GM21786 (cell line): Measurements from ENCODE around the gene TMEM201.
"Not testable (repeated sequence)": the region's sequence is repeated elsewhere in the genome, so short reads cannot be mapped to it uniquely, and the experiment has no call there.

Source experiments
- ATAC-seq: cut with Tn5 transposase; IDR thresholded peaks from one replicate; pipeline ENCODE4 v1.9.1; 2021; ENCODE audit not compliant: unreplicated experiment

TMEM201 gene

DNA sequence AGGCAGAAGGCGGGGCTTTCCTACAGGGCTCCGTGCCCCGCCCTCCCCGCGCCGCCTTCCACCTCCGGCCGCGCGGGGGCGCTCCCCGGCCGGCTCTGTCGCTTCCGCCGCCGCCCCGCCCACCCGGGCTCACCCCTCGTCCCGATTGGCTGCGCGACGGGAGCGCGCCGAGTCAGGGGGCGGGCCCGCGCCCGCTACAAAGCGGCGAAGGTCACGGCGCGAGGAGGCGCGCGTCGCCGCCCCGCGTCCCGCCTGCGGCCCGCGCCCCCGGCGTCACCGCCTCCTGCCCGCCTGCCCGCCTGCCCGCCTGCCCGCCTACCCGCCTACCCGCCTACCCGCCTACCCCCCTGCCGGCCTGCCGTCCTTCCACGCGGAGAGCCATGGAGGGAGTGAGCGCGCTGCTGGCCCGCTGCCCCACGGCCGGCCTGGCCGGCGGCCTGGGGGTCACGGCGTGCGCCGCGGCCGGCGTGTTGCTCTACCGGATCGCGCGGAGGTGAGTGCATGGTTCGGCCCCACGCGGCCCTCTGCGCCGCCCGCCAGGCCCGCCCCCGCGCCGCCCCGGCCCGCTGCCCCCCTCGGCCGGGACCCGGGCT lies at the start of gene TMEM201:
TSS of gene TMEM201 (plus strand) at position 361 of the 593 bp plus-strand sequence. CDS start at position 381, 20 bp downstream.
- peak; percentile 61 for ATAC-seq

GRCh38 chr1:9539165-9539828 lies 49.4 kb upstream of the TMEM201 start, which contains the start of gene SLC25A33:
Gene SLC25A33 (plus strand): TSS chr1:9539465. CDS start chr1:9539692, 227 bp downstream.
- peak; percentile 89 for ATAC-seq

GRCh38 chr1:9539829-9540550 lies 48.7 kb upstream of the TMEM201 start:
- ATAC-seq: peak; percentile 41

- ATAC-seq: no peak
Measured at GRCh38 chr1:9542430-9542829, 46.3 kb upstream of the TMEM201 start.

GRCh38 chr1:9544926-9545325 lies 43.8 kb upstream of the TMEM201 start:
- no peak for ATAC-seq

DNA sequence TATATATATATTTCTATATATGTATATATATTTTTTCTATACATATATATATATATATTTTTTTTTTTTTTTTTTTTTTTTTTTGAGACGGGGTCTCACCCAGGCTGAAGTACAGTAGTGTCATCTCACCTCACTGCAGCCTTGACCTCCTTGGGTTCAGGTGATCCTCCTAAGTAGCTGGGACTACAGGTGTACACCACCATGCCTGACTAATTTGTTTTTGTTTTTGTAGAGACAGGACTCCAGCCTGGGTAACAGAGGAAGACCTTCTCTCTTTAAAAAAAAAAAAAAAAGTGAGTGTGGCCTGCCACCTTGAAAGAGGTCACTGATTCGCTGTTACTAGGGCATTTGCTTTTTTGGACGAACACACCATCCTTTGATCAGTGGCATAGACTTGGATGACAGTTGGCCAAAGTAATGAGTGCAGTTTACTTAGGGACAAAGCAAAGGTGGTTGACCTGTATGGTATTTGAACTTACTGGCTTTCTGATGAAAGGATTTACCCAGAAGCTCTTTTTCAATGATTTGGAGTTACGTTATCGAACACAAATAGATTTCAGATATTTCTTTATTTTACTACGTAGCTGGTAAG lies 38.7 kb upstream of the TMEM201 start:
- no peak for ATAC-seq

DNA sequence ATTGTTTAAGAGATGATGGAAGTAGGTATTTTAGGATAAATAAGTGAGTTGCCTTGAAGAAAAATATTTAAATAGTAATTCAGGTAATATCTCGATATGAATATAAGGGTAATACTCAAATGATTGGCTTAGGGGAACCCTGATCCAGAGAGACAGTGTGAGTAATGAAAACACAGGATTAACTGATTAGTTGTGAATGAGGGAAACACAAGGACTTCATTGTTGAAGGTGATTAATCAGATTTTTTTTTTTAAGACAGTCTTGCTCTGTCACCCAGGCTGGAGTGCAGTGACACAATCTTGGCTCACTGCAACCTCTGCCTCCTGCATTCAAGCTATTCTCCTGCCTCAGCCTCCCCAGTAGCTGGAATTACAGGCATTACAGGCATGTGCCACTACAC lies 36.7 kb upstream of the TMEM201 start:
- ATAC-seq: no peak

GRCh38 chr1:9553736-9554144 lies 35.0 kb upstream of the TMEM201 start:
- no peak for ATAC-seq

- ATAC-seq: no peak
Measured at GRCh38 chr1:9555942-9556341, 32.8 kb upstream of the TMEM201 start.

DNA sequence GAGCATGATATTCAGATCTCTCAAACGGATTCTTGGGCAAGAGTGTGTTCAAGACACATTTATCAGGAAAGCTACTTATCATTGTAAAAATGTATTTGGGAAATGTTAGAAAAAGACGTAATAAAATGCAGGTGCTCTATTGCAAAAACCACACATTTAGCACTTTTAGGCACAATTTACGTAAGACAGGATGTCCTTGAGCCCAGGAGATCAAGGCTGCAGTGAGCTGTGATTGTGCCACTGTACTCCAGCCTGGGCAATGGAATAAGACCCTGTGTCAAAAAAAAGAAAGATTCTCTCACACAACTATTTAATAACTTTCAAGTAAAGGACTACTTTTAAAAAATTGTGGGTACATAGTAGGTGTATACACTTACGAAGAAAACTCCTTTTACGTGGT lies 31.1 kb upstream of the TMEM201 start:
- ATAC-seq: no peak

GRCh38 chr1:9558271-9558945 lies 30.3 kb upstream of the TMEM201 start:
- ATAC-seq: no peak

GRCh38 chr1:9558946-9559545 lies 29.7 kb upstream of the TMEM201 start:
- ATAC-seq: no peak

DNA sequence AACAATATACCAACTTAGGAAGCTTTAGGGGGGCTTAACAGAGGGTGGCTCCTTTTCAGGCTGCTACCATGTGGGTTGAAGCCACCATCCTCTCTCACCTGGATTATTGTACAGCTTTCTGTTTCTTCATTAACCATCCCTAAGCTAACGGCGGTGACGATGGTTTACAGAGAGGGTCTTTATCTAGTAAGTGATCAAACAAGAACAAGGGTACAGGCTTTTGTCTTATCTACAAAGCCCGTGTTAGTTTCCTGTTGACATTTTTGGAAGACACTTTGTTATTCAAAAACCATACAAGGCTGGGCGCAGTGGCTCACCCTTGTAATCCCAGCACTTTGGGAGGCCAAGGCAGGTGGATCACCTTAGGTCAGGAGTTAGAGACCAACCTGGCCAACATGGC lies 29.0 kb upstream of the TMEM201 start:
- no peak for ATAC-seq

DNA sequence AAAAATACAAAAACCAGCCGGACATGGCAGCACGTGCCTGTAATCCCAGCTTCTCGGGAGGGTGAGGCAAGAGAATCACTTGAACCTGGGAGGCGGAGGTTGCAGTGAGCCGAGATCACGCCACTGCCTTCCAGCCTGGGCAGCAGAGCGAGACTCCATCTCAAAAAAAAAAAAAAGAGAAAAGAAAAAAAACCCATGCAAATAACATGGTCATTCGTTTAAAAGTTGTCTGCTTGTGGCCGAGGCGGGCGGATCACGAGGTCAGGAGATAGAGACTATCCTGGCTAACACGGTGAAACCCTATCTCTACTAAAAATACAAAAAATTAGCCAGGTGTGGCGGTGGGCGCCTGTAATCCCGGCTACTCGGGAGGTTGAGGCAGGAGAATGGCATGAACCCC lies 28.6 kb upstream of the TMEM201 start:
- ATAC-seq: not testable (repeated sequence)

- ATAC-seq: no peak
Measured at GRCh38 chr1:9561429-9561828, 27.3 kb upstream of the TMEM201 start.

DNA sequence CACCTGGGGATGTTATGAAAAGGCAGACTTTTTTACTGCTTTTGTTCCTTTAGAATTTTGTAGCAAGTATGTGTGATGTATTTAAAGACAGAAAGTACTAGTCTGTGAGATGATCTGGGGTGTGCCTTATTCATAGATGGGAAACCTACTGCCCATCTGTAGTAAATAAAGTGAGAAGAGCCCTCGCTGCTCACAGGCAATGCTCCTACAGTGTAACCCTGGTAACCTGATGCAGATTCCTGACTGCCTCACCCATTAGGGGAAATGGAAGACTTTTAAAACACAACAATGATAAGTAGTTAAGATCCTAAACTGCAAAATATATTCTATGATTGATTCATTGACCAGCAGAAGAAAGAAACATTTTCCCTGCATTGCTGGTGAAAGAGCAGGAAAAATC lies 19.4 kb upstream of the TMEM201 start:
- ATAC-seq: no peak

DNA sequence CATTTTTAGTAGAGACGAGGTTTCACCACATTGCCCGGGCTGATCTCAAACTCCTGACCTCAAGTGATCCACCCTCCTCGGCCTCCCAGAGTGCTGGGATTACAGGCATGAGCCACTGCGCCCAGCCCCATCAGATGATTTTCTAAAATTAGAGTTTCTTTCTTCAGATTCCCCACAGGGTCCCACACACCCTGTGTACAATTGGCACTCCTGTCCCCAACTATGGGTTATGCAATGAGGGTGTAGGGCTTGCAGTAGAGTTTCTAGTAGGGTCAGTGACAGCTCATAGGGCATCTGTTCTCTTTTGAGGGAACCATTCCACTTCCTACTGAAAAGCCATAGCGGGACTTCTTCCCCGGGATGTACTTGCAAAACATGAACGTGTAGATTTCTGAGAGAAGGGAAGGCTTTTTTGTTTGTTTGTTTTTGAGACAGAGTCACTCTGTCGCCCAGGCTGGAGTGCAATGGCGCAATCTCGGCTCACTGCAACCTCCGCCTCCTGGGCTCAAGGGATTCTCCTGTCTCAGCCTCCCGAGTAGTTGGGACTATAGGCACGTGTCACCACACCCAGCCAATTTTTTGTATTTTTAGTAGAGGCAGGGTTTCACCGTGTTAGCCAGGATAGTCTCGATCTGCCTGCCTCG lies 17.7 kb upstream of the TMEM201 start:
- ATAC-seq: not testable (repeated sequence)

DNA sequence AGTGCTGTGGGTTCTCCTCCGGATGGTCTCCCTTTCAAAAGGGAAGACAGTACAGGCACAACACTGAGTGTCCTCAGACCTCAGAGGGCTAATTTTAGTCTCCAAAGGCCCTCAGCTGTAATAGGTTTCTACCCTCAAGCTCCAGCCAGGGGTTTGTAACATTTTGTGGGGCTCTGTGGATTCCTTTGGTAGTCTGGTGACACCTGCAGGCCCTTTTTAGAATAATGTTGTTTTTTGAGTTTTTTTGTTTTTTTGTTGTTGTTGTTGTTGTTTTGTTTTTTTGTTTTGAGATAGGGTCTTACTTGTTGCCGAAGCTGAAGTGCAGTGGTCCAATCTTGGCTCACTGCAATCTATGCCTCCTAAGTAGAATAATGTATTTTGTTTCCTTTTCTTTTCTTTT lies 15.0 kb upstream of the TMEM201 start:
- ATAC-seq: no peak

DNA sequence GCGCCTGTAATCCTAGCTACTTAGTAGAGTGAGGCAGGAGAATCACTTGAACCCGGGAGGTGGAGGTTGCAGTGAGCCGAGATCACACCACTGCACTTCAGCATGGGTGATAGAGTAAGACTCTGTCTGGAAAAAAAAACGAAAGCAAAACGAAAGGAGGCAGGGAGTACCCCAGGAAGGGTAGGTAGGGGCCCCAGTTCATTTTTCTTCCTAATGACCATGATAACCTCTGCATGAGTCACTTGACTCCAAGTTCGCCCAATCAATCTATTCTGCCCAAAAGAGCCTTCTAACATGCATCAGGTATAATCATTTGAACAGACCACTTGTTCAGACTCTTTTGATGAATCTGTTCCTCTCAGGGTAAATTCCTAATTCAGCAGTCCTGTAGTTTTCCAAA lies 13.2 kb upstream of the TMEM201 start:
- no peak for ATAC-seq

- ATAC-seq: no peak
Measured at GRCh38 chr1:9576903-9577302, 11.8 kb upstream of the TMEM201 start.
